HepG2 (cell line): ENCODE results near the gene MAP3K19. TPM values are rescaled to one million over a fixed set of nuclear protein-coding genes. Genes with fewer than 3 reads are reported as not detected.

Source experiments
- AKNA ChIP-seq: sonication (generic); formaldehyde crosslinking; IDR thresholded peaks from 2 replicates; pipeline ENCODE4 v1.4.0; 2020; ENCODE audit warnings: missing genetic modification reagents, borderline replicate concordance
- ATF6 ChIP-seq: sonication (generic); formaldehyde crosslinking; conservative IDR thresholded peaks from 2 replicates; pipeline ENCODE4 v1.4.0; 2020; ENCODE audit warnings: missing genetic modification reagents
- BRF2 ChIP-seq: sonication (generic); formaldehyde crosslinking; IDR thresholded peaks from 2 replicates; pipeline ENCODE4 v1.8.1; 2022; ENCODE audit warnings: mild to moderate bottlenecking, missing genetic modification reagents
- ELF1 ChIP-seq: sonication (generic); formaldehyde crosslinking; IDR thresholded peaks from 2 replicates; pipeline ENCODE4 v1.4.0; 2020; ENCODE audit warnings: missing genetic modification reagents
- IRF1 ChIP-seq: sonication (generic); formaldehyde crosslinking; IDR thresholded peaks from 2 replicates; pipeline ENCODE4 v1.4.0; 2020; ENCODE audit warnings: low read depth, mild to moderate bottlenecking, missing genetic modification reagents
- IRF2 ChIP-seq: IDR thresholded peaks from 2 replicates; pipeline ENCODE4 v1.6.1; 2018; ENCODE audit warnings: missing genetic modification reagents, missing compliant biosample characterization
- MEF2D ChIP-seq: sonication (generic); formaldehyde crosslinking; IDR thresholded peaks from 2 replicates; pipeline ENCODE4 v1.5.1; 2020; ENCODE audit warnings: mild to moderate bottlenecking, missing genetic modification reagents
- NFIB ChIP-seq: sonication (generic); formaldehyde crosslinking; IDR thresholded peaks from 2 replicates; pipeline ENCODE4 v1.9.0; 2021; ENCODE audit warnings: missing genetic modification reagents, mild to moderate bottlenecking, borderline replicate concordance
- NONO ChIP-seq, 2 experiments: fragments of 450-650 bp in 1 of 2; sonication (generic) in 1 of 2; formaldehyde crosslinking in 1 of 2; IDR thresholded peaks in 1 of 2; conservative IDR thresholded peaks in 1 of 2; 2 replicates each; pipeline versions ENCODE4 v1.6.1 to v1.8.0; 2017 to 2022; ENCODE audit warnings: mild to moderate bottlenecking in 1 of 2, missing genetic modification reagents in 1 of 2, moderate library complexity in 1 of 2
- RORA ChIP-seq: sonication (generic); formaldehyde crosslinking; IDR thresholded peaks from 2 replicates; pipeline ENCODE4 v1.5.0; 2020; ENCODE audit warnings: mild to moderate bottlenecking, missing genetic modification reagents, moderate library complexity
- ZBTB37 ChIP-seq: sonication (generic); formaldehyde crosslinking; IDR thresholded peaks from 2 replicates; pipeline ENCODE4 v1.4.0; 2020; ENCODE audit warnings: mild to moderate bottlenecking, missing genetic modification reagents
- ZBTB7A ChIP-seq: sonication (generic); formaldehyde crosslinking; IDR thresholded peaks from 2 replicates; pipeline ENCODE4 v1.8.0; 2022; ENCODE audit warnings: mild to moderate bottlenecking, missing genetic modification reagents
- ZC3H4 ChIP-seq: sonication (generic); formaldehyde crosslinking; IDR thresholded peaks from 2 replicates; pipeline ENCODE4 v1.4.0; 2020; ENCODE audit warnings: missing genetic modification reagents, borderline replicate concordance
- ZFP1 ChIP-seq: IDR thresholded peaks from 2 replicates; pipeline ENCODE4 v1.6.1; 2016
- ZNF160 ChIP-seq: sonication (generic); formaldehyde crosslinking; IDR thresholded peaks from 2 replicates; pipeline ENCODE4 v1.8.0; 2022; ENCODE audit warnings: mild to moderate bottlenecking, inconsistent platforms, missing genetic modification reagents
- ZNF704 ChIP-seq: sonication (generic); formaldehyde crosslinking; IDR thresholded peaks from 2 replicates; pipeline ENCODE4 v1.8.1; 2023; ENCODE audit warnings: mild to moderate bottlenecking, inconsistent platforms, moderate library complexity, missing genetic modification reagents, borderline replicate concordance
- polyA plus RNA-seq, 8 experiments: library from polyadenylated mRNA; depleted of rRNA in 3 of 8; stranded (reverse) in 7 of 8; unstranded in 1 of 8; fragments of >200 nt; fragmentation: Illumina TruSeq in 4 of 8; extraction: Trizol in 4 of 8; gene quantifications; 2 replicates each; pipeline versions ENCODE4 v1.2.1 to v1.2.3, GENCODE V29; 2011 to 2016; ENCODE audit warnings: low read depth in 4 of 8, missing spikeins in 1 of 8, mixed read lengths in 1 of 8; ENCODE audit not compliant: insufficient read depth in 1 of 8
- total RNA-seq, 5 experiments: library from RNA; depleted of rRNA; stranded (reverse); fragments of >200 nt; fragmentation: Illumina TruSeq; extraction: Trizol; gene quantifications; 2 replicates each; pipeline ENCODE4 v1.2.3, GENCODE V29; 2016; ENCODE audit warnings: low read depth in 1 of 5

Gene MAP3K19
- total and polyA plus RNA-seq, 2 of the 13 experiments (the other 11 are each of a cell fraction or from before 2014, with no cell fraction given) = not detected

- peak; percentile 9; the same call in 1 of the 2 replicates for TF ChIP-seq IRF1 (CRISPR knock-in tag)
- no peak for TF ChIP-seq AKNA (CRISPR knock-in tag)
- TF ChIP-seq IRF2 (CRISPR knock-in tag) = 0 out of 2 replicates have a peak, but pooled peaks have one; percentile 3
- TF ChIP-seq ZBTB7A (CRISPR knock-in tag) = no peak
- TF ChIP-seq ZNF160 = no peak
- no peak for TF ChIP-seq ZNF704 (CRISPR knock-in tag)
- peak; percentile 67 for TF ChIP-seq ZFP1 (CRISPR knock-in tag)
- TF ChIP-seq ELF1 (CRISPR knock-in tag) = no peak; the same call in 1 of the 2 replicates
- no peak for TF ChIP-seq ZBTB37
- peak; percentile 27; the same call in 1 of the 2 replicates for TF ChIP-seq ATF6 (CRISPR knock-in tag)
- TF ChIP-seq NONO (IDR thresholded peaks at IDR 0.05) = no peak
- TF ChIP-seq NONO (CRISPR knock-in tag; conservative IDR thresholded peaks at IDR 0.05) = no peak; the same call in none of the 2 replicates
- TF ChIP-seq BRF2 (CRISPR knock-in tag) = no peak
- TF ChIP-seq MEF2D (CRISPR knock-in tag) = peak; percentile 39
- no peak for TF ChIP-seq ZC3H4 (CRISPR knock-in tag)
- TF ChIP-seq NFIB (CRISPR knock-in tag) = no peak
- no peak for TF ChIP-seq RORA
Measured at GRCh38 chr2:134917888-134918525, 129.2 kb downstream of the MAP3K19 start (continued).
